Heart right ventricle (tissue), 16 donors: ENCODE data around the gene UBE4B. TPM values are rescaled to one million over a fixed set of nuclear protein-coding genes. Genes with fewer than 3 reads are reported as not detected.

Source experiments
- ATAC-seq, 8 donors: fragments of 200-7000 bp; cut with Tn5 transposase; one replicate each; pipeline ENCODE4 v1.9.1; 2020; ENCODE audit warnings: mild to moderate bottlenecking in 8 of 8, moderate library complexity in 8 of 8, moderate number of reproducible peaks in 1 of 8
- DNase-seq, 2 donors: peaks; one replicate each; pipeline ENCODE4 v3.0.0-alpha.2; 2020
- H3K27ac ChIP-seq, 10 donors: fragments of 200-600 bp; sonication (generic) in 2 of 10; one replicate each; pipeline versions ENCODE4 v1.5.0 to v1.8.0; 2020 to 2022; ENCODE audit warnings: mild to moderate bottlenecking in 3 of 10
- H3K27me3 ChIP-seq, 7 donors: fragments of 200-600 bp; one replicate each; pipeline ENCODE4 v1.8.0; 2021 to 2022; ENCODE audit warnings: mild to moderate bottlenecking in 2 of 7
- H3K36me3 ChIP-seq, 9 donors: fragments of 200-600 bp; sonication (generic) in 1 of 9; one replicate each; pipeline versions ENCODE4 v1.5.0 to v1.8.0; 2020 to 2022; ENCODE audit warnings: mild to moderate bottlenecking in 2 of 9
- H3K4me1 ChIP-seq, 9 donors: fragments of 200-600 bp; sonication (generic) in 1 of 9; one replicate each; pipeline versions ENCODE4 v1.5.0 to v1.8.0; 2020 to 2022; ENCODE audit warnings: mild to moderate bottlenecking in 4 of 9
- H3K4me3 ChIP-seq, 10 donors: fragments of 200-600 bp; sonication (generic) in 2 of 10; one replicate each; pipeline versions ENCODE4 v1.5.0 to v1.8.0; 2020 to 2022; ENCODE audit warnings: mild to moderate bottlenecking in 7 of 10, moderate library complexity in 2 of 10
- H3K9me3 ChIP-seq, 11 donors: fragments of 200-600 bp in 10 of 11; sonication (generic) in 2 of 11; one replicate each; pipeline versions ENCODE4 v1.5.0 to v1.8.0; 2013 to 2022; ENCODE audit warnings: mild to moderate bottlenecking in 2 of 11, control low read depth in 1 of 11, moderate library complexity in 1 of 11
- CTCF ChIP-seq, 9 donors: fragments of 200-600 bp; sonication (generic) in 2 of 9; IDR thresholded peaks; one replicate each; pipeline versions ENCODE4 v1.5.0 to v1.8.0; 2021 to 2022; ENCODE audit warnings: antibody characterized with exemption in 9 of 9, mild to moderate bottlenecking in 5 of 9, moderate library complexity in 1 of 9
- WGBS, 2 donors: extraction: QIAGEN DNeasy Blood & Tissue Kit; methylation state at CpG; one replicate each; pipeline ENCODE4 v1.1.7; 2013; ENCODE audit warnings: inconsistent platforms in 1 of 2; 5-methylcytosine and 5-hydroxymethylcytosine counted together
- intact Hi-C, 10 donors: fragments of 100-400 bp; cut with DNase I; formaldehyde crosslinking; loops; one replicate each; pipeline versions ENCODE4 v1.11.1 to v1.14.2; 2022
- polyA plus RNA-seq, 2 donors: library from polyadenylated mRNA; stranded (reverse); fragments of 200-250 nt; gene quantifications; one replicate each; pipeline ENCODE4 v1.2.3, GENCODE V29; 2013
- total RNA-seq, 10 donors: library from RNA; stranded (reverse); fragmentation: NEBNext Ultra II Directional in 3 of 10; extraction: Animal tissue kit (Norgen Biotek cat#: 25700) in 3 of 10; gene quantifications; one replicate each; pipeline versions ENCODE4 v1.2.1 to v1.2.4, GENCODE V29; 2021 to 2023
- donor health status: Arrhythmogenic right ventricular cardiomyopathy.
- donor health status: ischemic (EF 13 %, LVEDD 7.1; RV severe dilation, severe dysfunction).
- donor health status: healthy with polysubstance abuse.
- donor health status: DM: no; HTN: yes; CAD: no.
- donor health status: DM: no; HTN: no; CAD: no.
- donor health status: ischemic (EF 25% LVEDD 6.9; RV normal size, moderate dysfunction).
- donor health status: ischemic (EF 25% LVEDD 5.7; RV mildly dilated, moderate dysfunction).
- donor health status: healthy.
- donor health status: DM: yes; HTN: yes; CAD: no.
- donor health status: Ischemic cardiomyopathy.
- donor health status: ischemic (EF 35%, LVEDD 5.7; RV mildly dilated, moderate dysfunction).
- donor health status: nonischemic (EF 11% LVEDD 7.7; RV severe dilation, severe dysfunction).
- donor health status: DM: yes; HTN: yes; CAD: no.
- donor health status: PGD.
- donor health status: ischemic (EF 29% LVEDD 5.4; RV normal size, mild dysfunction).
- donor health status: nonischemic (EF 23%, LVEDD 6.1; RV moderate dilation, normal function).

Gene UBE4B
- total and polyA plus RNA-seq, 12 donors = 18.3 to 87.3 (median 67.8) TPM

GRCh38 chr1:10185759-10186158, 153.0 kb downstream of the UBE4B start:
- no peaks in the 10 kb centered on the region for H3K27me3 ChIP-seq
- 94 to 97% methylated on average over 2 of the region's 2 CpGs for WGBS, 2 donors
- H3K27ac ChIP-seq = no peak overlapping the region
- peaks cover 0 to 8% (median 0%) of the 10 kb centered on the region in 9 donors for H3K4me1 ChIP-seq
- H3K36me3 ChIP-seq = peaks cover 0 to 14% (median 7%) of the 10 kb centered on the region in 9 donors
- TF ChIP-seq CTCF (IDR thresholded peaks at IDR 0.05) = no peak
- intact Hi-C loops = no loop called here
- H3K4me3 ChIP-seq = no peak overlapping the region
- H3K9me3 ChIP-seq = peaks cover 0 to 7% (median 0%) of the 10 kb centered on the region in 11 donors
- DNase-seq = no peak
- no peak for ATAC-seq

GRCh38 chr1:10186331-10187025, 153.7 kb downstream of the UBE4B start:
- peaks cover 0 to 7% (median 0%) of the 10 kb centered on the region in 9 donors for H3K36me3 ChIP-seq
- peaks cover 0 to 7% (median 0%) of the 10 kb centered on the region in 11 donors for H3K9me3 ChIP-seq
- no peak overlapping the region for H3K27ac ChIP-seq
- intact Hi-C loops = no loop called here
- no peaks in the 10 kb centered on the region for H3K27me3 ChIP-seq
- no peak for TF ChIP-seq CTCF (IDR thresholded peaks at IDR 0.05)
- no peak overlapping the region for H3K4me3 ChIP-seq
- peaks cover 0 to 8% (median 0%) of the 10 kb centered on the region in 9 donors for H3K4me1 ChIP-seq
- ATAC-seq = no peak
- 83 to 84% methylated on average over 12 of the region's 12 CpGs for WGBS, 2 donors
- no peak for DNase-seq

DNA sequence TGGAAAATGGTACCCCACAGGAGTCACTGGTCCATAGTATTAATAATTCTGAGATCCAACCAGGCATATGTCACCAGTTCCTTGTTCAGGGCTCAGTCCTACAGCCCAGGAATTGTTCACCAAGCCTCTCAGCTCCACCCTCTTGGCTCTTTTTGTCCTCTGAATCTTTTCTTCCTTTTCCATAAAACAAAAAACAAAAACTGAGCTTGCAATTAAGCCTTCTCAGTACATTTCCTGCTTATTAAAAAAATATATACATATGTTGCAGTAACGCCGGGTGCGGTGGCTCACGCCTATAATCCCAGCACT, 154.2 kb downstream of the UBE4B start:
- no peak for ATAC-seq
- WGBS, 2 donors = 97 to 98% methylated on average over 4 of the region's 4 CpGs
- Histone ChIP-seq H3K27me3 (no peaks in the 10 kb centered on the region), H3K4me1 (peaks cover 0 to 8% (median 0%) of the 10 kb centered on the region in 9 donors), H3K9me3 (peaks cover 0 to 7% (median 0%) of the 10 kb centered on the region in 11 donors), H3K27ac (no peak overlapping the region), H3K4me3 (no peak overlapping the region), H3K36me3 (peaks cover 0 to 2% (median 0%) of the 10 kb centered on the region in 9 donors)
- no peak for TF ChIP-seq CTCF (IDR thresholded peaks at IDR 0.05)
- DNase-seq = no peak
- intact Hi-C loops = no loop called here

DNA sequence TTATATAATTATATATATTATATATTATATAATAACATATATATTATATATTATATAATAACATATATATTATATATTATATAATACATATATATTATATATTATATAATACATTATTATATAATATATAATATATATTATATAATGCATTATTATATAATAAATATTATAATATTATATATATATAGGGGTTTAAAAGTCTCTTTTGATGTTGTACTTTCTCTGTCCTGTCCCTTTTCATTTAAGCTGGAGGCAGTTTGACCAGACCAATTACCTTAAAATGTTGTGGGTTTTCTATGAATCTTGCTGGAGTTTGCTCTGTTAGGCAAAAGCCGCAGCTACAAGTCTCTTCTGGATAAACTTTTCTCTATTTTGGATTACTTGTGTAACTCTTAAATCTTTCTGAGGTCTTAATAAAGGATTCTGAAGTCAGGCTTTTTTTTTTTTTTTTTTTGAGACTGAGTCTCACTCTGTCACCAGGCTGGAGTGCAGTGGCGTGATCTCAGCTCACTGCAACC, 155.4 kb downstream of the UBE4B start:
- no peak overlapping the region for H3K4me3 ChIP-seq
- H3K9me3 ChIP-seq = peaks cover 0 to 7% (median 0%) of the 10 kb centered on the region in 11 donors
- ATAC-seq = no peak
- intact Hi-C loops = no loop called here
- H3K36me3 ChIP-seq = no peaks in the 10 kb centered on the region
- H3K27me3 ChIP-seq = no peaks in the 10 kb centered on the region
- no peak for TF ChIP-seq CTCF (IDR thresholded peaks at IDR 0.05)
- no peak overlapping the region for H3K27ac ChIP-seq
- no peak for DNase-seq
- no peaks in the 10 kb centered on the region for H3K4me1 ChIP-seq
- 99 to 100% methylated on average over 2 of the region's 2 CpGs for WGBS, 2 donors
